Caki2 (cell line): ENCODE data around the gene SENP1. TPM values are rescaled to one million over a fixed set of nuclear protein-coding genes. Genes with fewer than 3 reads are reported as not detected.
A peak's percentile ranks its signal among the peaks of the same experiment; 100 is the strongest.
"Not testable (repeated sequence)": the region's sequence is repeated elsewhere in the genome, so short reads cannot be mapped to it uniquely, and the experiment has no call there.

Source experiments
- DNase-seq: peaks from one replicate; pipeline ENCODE4 v3.0.0-alpha.2; 2015; ENCODE audit warnings: low read depth
- in situ Hi-C: cut with HindIII; loops from 2 replicates; pipeline ENCODE4 v1.10.0; 2016; ENCODE audit warnings: low sequenced_read_pairs, low pct_unique_long_range_greater_than_20kb, mixed read lengths
- total RNA-seq: library from RNA; depleted of rRNA; stranded (reverse); fragments of >200 nt; shearing (Covaris generic); gene quantifications from 2 replicates; pipeline ENCODE4 v1.2.3, GENCODE V29; 2014; ENCODE audit warnings: low replicate concordance

The SENP1 gene
- total RNA-seq, 1 experiment from 2014 or later, result 18.4 TPM

- peak; percentile 92 for DNase-seq
- in situ Hi-C loops, result no loop called here
These were observed 13.4 kb upstream of the SENP1 start, which contains the start of gene PFKM for GRCh38 chr12:48119078-48119833. Gene PFKM (plus strand): TSS chr12:48119364. CDS start chr12:48122775, 3,411 bp downstream.

DNA sequence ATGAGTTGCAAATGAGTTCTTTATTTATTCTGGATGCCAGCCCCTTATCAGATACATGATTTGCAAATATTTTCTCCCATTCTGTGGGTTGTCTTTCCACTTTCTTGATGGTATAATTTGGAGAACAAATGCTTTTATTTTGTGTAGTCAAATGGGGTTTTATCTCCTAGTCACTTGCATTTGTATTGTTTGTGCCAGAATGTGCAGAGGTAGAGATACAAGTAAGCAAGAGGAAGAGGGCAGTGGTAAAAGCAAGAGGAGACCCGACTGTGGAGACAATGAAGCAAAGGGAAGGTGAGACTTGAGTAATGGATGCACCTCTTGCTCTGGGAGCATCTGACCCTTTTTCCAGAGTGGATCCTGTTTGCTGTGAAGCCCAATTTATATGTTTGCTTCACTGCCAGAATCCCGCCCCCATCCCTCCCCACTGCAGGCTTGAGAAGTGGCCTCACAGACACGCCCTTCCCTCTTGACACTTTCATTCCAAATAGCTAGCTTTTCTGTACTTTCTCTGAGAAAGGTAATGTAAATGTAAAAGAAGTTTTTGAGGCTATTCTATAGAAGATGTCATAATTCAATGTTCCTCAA lies 12.5 kb upstream of the SENP1 start:
- in situ Hi-C loops, result no loop called here
- no peak for DNase-seq

DNA sequence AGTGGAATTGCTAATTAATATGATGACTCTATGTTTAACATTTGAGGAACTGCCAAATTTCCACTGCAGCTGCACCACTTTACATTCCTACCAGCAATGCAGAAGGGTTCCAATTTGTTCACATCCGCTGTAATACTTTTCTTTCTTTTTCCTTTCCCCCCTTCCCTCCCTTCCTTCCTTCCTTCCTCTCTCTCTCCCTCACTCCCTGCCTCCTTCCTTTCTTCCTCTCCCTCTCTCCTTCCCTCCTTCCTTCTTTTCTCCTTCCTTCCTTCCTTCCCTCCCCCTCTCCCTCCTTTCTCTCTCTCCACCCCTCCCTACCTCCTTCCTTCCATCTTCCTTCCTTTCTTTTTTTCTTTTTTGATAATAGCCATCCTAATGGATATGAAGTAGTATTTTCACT lies 10.1 kb upstream of the SENP1 start:
- DNase-seq, result no peak
- in situ Hi-C loops, result no loop called here

GRCh38 chr12:48111312-48111693 lies 5.4 kb upstream of the SENP1 start:
- DNase-seq, in situ Hi-C loops: not testable (repeated sequence)

- DNase-seq, result no peak
- in situ Hi-C loops, result no loop called here
These were observed 4.9 kb upstream of the SENP1 start for GRCh38 chr12:48110691-48111311.

- no peak for DNase-seq
- in situ Hi-C loops, result no loop called here
These were observed 3.5 kb upstream of the SENP1 start for GRCh38 chr12:48109424-48109823.

DNA sequence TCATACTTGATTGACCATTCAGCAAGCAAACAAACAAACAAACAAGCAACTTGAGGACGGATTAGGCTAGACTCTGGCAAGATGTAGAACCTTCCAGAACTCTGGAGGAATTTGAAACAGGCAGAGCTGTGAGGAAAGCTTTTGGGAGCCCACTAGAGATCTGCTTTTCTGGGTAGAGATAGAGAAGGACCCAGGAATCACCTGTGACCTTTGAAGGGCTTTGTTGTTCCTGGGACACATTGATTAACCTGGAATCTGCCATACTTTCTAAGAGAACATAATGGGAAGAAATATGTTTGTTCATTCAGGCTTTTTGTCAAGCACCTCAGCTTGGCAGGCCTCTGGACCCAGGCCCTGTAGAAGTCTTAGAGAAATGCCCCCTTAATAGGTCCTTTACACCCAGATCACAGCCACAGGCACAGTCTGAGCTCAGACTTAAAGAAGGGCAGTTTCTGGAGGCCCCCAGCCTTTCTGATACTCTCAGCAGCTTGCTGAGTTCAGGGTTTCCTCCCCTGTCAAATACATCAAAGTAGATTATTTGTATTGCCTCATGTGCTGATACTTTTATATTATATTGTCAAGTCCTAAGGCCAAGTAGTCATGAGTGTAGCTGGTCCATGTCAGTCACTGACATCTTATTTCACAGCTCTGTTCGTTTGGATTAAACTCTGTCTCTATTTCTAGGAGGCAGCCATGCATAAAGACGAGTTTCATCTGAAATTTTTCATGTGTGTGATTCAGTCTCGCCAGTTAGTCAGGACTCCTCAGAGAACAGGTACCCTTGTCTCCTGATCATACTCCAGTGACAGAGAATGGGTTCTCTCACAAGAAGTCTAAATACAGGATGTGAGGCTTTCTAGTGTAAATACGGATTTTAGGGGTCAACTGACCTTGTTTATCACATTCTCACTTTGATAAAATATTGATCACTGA lies 1.1 kb upstream of the SENP1 start:
- no peak for DNase-seq
- in situ Hi-C loops, result no loop called here

- no peak for DNase-seq
These were observed 485 bp downstream of the SENP1 start for GRCh38 chr12:48105321-48105866.

DNA sequence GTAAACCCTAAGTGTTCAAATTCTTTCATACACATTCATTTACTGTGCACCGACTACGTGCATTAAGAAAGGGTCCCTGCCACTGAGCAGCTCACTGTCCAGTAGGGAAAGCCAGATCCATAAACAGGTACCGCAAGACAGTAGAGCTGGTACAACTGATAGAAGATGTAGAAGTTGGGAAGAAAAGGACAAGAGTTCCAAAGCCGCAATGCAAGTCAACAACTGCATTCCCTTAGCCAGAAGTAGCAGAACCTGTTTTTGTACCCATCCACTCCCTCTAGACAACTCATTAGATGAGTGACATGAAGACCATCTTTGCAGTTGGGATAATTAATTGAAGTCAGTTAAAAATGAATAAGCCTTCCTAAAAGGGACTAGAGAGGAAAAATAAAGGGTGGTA lies 1.3 kb downstream of the SENP1 start:
- in situ Hi-C loops, result no loop called here

More at GRCh38 chr12:48105321-48105866, 485 bp downstream of the SENP1 start:
- in situ Hi-C loops, result no loop called here

GRCh38 chr12:48092611-48093010 lies 13.3 kb downstream of the SENP1 start:
- no peak for DNase-seq
- in situ Hi-C loops, result no loop called here

More for the DNA sequence above, 1.3 kb downstream of the SENP1 start:
- no peak for DNase-seq

- in situ Hi-C loops, result no loop called here
- DNase-seq, result no peak
These were observed 19.6 kb downstream of the SENP1 start for GRCh38 chr12:48086327-48086726.

GRCh38 chr12:48084841-48085460 lies 20.9 kb downstream of the SENP1 start:
- in situ Hi-C loops, result no loop called here

GRCh38 chr12:48084066-48084465 lies 21.8 kb downstream of the SENP1 start:
- no peak for DNase-seq
- in situ Hi-C loops, result no loop called here

More at GRCh38 chr12:48084841-48085460, 20.9 kb downstream of the SENP1 start:
- no peak for DNase-seq

DNA sequence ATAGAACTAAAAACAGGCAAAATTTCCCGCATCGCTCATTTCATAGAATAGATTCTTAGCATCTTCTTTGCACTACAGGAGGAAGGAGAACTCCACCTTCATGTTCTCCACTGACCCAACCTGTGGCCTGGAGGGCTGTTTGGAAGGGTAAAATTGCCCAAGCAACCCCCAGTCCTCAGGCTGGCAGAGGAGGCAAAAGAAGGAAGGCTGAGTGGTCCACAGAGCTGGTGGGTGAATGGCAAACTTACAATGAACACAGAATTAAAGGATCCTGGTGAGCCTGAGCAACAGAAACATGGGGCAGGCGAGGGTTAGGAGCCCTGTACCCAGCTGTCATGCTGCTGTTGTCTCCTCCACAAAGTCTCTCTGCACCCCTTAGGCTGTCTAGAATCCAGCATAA lies 25.1 kb downstream of the SENP1 start:
- in situ Hi-C loops, result no loop called here
- no peak for DNase-seq

- in situ Hi-C loops, result no loop called here
- no peak for DNase-seq
These were observed 25.6 kb downstream of the SENP1 start for GRCh38 chr12:48080285-48080684.

- in situ Hi-C loops, result no loop called here
- DNase-seq, result no peak
These were observed 27.0 kb downstream of the SENP1 start for GRCh38 chr12:48078901-48079300.

- in situ Hi-C loops, result no loop called here
- DNase-seq, result no peak
These were observed 28.8 kb downstream of the SENP1 start for GRCh38 chr12:48077111-48077510.

GRCh38 chr12:48075832-48076231 lies 30.0 kb downstream of the SENP1 start:
- no peak for DNase-seq
- in situ Hi-C loops, result no loop called here
